HG03439 (cell line): ENCODE data around the gene PAM16.

ENCODE experiments used
- ATAC-seq: cut with Tn5 transposase; IDR thresholded peaks from one replicate; pipeline ENCODE4 v1.9.1; 2021; ENCODE audit warnings: mild to moderate bottlenecking, moderate library complexity; ENCODE audit not compliant: unreplicated experiment

PAM16 gene

DNA sequence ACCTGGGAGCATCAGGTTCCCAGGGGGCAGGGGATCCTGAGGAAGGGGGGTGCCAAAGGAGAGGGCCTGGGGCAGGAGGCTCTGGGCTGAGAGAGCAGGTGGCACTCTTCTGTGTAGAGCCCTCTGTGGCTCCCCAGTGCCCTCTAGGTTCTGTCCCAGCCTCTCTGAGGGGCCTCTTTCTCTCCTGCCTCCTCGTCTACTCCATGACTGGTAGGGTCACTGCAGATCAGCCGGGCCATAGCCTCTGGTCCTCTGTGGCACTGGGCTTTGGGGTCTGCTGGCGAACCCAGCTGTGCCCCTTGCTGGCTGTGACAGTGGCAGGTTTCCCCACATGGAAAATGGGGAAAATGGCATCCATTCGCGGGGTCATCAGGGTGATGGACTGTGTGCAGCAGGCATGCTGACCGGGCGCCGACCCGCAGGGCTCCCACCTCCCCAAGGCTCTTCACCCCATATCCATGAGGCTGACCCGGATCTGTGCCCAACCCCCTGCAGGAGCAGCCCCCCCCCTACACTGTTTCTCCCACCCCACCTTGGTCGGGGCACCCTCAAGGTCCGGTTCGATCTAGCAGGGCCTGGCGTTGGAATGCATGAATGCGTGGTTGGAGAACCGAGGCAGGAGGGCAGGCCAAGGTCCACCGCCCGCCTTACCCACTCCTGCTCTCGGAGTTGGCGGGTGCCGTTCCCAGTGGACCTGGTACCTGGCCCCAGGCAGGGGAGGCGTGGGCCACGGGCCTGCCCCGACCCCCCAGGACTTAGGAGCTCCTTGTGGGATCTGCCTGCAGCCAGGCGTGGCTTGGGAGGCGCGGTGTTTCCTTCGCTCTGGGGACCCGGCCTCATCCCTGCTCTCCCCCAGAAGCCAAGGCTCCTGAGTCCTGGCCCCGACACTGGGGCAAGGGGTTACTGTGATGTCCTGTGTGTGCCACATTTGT is 28.7 kb downstream of the PAM16 start:
- no peak for ATAC-seq

DNA sequence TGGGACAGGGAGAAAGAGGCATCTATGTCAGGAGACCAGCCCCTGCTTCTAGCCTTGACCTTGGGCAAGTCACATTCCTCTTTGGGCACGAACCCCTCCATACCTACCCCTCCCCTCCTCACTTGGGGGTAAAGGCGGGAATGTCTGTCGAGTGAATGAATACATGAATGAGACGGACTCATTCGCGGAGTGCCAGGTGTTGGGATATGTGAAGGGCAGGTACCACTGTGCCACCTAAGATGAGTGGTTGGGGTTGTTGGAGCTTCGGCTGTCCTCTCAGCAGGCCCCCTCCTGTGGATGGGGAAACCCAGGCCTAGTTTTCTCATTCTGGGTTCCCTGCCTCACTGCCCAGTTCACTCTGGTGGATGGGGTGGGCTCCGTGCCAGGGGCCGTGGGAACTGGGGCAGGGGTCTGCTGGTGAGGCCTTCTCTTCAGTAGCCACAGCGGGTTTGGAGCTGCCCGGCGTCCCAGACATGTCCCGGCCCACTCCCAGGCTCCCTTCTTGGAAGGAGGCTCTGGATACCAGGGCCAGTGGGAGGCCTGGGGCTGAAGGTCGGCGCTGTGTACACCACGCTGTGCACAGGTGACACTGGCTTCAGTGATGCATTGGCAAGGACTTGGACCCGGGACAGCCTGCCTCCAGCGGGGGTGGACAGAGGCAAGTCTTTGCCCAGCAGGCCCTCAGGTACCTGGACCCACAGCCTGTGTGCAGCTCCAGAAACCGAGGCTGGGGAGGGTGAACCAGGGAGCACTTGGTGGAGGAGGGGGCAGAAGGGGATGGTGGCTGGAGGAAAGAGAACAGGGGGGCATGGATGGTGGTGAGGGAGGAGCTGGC is 29.6 kb downstream of the PAM16 start:
- ATAC-seq, result no peak

DNA sequence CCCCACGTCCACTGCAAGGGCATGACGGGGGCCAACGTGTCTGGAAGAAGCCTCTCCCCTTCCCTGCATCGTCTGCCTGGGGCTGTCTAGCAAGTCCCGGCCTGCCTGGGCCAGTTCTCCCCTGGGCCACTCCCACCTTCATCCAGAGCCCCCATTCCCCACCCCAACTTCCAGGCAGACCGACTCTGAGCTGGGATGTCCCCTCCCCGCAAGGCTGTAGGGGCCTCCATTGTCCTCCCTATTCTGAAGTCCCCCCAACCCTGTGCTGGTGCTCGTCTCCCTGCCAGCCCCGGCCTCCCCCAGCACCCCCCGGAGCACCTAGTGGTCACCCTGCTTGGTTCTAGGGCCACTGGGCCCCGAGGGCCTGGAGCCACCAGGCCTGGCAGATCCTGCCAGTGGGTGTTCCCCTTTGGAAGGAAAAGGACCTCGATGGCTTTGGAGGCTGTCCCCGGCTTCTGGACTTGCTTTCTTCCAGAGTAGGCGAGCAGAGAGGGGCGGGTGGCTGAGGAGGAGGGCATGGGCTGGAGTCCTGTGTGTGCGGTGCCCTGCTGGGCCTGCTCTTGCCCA is 30.5 kb downstream of the PAM16 start:
- ATAC-seq, result no peak

DNA sequence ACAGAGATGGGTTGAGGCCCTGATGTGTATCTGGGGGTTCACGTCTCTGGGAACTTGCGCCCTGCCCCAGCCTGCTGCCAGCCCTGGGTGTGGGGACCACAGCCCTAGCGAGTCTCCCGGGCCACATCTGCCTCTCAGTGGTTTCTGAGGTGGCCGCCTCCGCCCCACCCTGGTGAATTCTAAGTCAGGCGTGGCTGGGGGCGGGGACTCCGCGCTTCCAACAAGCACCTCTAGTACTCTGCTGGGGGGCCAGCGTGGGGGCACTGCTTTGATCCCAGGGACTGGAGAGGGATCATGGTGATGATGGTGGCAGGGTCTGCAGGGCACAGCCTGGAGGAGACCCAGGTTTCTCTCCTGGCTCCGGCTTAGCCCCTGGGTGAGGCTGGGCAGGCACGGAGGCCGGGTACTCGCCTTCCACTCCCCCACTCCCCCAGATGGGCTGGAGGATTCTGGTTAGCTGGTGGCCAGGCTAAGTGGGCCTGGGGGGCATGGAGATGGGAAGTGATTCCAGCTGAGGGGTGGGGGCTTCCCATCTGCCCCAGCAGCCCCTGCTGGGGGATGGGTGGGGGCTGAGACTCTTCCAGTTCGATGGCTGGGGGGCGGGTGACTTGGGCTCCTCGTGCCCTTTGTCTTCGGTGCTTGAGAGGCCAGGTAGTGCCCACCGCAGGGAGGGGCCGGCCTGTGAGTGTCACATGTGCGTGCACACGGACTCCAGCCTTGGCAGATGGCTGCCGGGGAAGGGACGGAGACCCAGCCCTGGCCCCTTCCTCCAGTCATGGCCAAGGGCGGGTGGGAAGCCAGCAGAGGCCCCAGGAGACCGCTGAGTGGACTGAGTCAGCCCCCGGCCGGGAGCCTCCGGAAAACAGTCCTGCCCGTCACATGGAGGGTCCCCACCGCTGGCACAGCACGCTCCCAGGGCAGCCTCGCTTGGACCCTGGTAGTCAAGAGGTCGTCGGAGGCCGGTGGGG is 31.4 kb downstream of the PAM16 start:
- ATAC-seq, result no peak

DNA sequence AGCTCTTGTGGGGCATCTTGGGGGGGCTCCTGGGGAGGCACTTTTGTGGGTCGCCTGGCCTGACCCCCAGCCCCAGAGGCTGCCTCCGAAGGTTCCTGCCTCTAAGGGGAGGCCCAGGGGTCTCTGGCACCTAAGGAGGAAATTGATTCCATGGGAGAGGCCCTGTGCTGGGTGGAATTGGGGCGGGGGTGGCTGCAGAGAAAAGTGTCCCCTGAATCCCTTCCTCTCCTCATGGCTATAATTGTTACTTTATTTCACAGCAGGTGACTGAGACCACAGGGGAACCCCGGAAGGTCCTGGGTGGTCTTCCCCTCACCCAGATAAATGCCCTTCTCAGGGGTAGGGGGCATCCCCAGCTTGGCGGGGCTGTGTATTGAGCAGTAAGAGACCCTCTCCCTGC is 32.2 kb downstream of the PAM16 start:
- no peak for ATAC-seq

DNA sequence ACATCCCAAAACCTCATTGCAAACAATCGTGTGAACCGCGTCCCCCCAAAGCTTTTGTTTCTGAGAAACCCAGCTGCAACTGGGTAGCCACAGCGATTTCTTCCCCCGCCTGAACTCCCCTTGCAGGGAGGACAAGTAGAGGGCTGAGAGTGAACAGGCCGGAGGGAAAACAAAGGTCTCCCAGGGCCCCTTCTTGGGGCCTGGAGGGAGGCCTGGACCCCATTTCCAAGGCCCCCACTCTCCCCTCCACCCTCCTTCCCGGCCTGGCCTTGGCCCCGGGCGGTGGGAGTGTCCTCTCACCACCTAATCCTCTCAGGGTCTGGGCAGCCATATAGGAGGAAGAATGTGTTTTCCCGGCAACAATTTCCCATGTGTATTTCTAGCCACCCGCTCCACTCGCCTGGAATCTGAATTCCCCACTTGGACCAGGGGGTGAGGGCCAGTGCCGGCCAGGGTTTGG is 32.6 kb downstream of the PAM16 start:
- no peak for ATAC-seq

DNA sequence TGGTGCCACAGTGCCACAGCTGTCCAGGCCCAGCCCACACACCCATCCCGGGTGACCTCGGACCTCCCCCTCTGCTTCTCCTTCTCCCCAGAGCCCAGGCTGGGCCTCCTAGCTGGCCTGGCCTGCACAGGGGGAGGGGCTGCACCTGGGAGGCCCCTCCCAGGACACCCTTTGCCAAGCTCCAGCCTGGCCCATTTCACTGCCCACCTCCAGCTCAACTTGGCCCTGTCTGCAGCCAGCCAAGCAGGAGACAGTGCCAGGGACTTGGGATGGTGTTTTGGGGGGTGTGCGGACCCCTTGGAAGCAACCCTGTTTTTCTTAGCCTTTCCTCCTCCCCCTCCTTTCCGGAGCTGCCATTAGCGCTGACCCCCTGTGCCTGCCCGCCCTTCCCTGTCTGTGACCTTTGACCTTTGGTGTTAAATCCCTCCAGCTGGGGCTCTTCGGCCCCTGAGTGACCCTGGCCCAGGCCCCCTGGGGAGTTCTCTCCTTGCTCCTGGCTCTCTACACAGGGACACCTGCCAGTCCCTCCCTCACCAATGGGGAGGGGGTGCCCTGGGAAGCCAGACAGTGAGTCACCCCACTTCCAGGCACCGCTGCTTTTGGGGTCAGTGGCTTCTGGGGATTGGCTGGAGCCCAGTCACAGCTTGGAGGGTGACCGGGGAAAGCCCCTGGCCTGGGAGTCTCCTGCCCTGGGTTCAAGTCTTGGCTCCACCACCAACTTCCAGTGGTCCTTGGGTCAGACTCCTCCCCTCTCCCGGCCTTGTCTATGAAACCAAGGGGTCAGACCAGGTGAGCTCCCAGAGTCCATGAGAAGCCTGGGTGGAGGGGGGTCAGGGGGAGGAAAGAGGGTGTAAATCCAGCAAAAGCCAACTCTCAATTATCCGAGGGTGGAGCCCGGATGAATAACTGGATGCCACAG is 33.3 kb downstream of the PAM16 start:
- ATAC-seq, result no peak

DNA sequence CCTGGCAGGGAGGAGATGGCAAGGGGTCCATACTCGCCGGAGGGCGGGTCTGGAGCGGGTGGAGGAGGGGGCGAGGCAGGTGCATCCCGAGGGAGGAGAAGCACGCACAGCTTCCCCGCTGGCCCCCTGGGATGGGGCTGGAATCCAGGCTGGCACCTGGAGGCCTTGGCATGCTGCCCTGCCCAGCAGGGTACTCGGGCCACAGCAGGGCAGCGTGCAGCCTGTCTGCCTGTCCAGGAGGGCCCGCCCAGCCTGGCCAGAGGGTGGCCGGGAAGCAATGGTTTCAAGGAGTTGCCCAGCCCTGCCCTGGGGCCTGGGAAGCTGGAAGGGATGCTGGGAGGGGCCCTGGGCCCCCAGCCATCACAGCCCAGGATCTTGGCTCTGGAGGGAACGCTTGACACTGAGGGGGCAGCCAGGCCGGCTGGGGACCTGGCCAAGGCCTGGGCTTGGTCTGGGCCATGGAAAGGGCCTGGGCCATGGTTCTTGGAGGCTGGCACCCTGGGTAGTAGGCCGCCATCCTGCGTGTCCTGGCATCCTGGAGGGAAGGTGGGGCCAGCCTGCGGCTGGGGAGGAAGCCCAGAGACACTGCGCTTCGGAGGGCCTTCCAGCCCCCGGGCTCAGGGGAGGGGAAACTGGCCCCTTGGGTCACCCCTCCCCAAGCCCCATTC is 34.1 kb downstream of the PAM16 start:
- no peak for ATAC-seq

DNA sequence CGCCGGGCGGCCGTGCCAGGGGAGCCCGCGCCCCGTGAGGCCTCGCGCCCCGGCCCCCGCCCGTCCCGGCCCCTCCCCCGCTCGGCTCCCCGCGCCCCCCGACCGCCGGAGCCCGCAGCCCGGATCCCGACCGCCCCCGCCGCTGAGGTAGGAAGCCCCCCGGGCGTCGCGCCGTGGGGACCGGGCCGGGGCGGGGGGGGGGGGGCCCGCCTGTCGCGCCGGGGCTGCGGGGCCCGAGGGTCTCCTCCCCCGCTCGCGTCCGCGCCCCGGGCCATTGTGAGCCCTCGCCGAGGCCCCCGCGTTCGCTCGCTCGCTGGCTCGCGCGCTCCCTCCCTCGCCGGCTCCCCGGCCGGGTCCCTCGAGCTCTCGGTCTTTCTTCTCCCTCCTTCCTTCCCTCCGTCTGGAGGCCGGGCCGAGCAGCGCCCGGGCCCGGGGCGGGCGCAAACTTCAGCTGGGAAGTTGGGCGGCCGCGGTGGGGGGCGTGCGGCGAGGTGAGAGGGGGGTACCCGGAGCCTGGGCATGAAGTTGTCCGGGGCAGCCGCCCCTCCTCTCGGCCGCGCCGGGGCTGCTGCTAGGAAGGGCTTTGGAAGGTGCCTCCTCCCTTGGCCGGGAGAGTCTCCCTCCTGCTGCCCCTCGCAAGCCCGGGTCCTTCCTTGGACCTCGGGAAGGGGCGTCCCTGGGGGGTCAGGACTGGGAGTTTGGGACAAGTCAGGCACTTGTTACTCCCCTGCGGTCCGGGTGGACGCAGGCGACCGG is 34.8 kb downstream of the PAM16 start:
- ATAC-seq, result no peak

DNA sequence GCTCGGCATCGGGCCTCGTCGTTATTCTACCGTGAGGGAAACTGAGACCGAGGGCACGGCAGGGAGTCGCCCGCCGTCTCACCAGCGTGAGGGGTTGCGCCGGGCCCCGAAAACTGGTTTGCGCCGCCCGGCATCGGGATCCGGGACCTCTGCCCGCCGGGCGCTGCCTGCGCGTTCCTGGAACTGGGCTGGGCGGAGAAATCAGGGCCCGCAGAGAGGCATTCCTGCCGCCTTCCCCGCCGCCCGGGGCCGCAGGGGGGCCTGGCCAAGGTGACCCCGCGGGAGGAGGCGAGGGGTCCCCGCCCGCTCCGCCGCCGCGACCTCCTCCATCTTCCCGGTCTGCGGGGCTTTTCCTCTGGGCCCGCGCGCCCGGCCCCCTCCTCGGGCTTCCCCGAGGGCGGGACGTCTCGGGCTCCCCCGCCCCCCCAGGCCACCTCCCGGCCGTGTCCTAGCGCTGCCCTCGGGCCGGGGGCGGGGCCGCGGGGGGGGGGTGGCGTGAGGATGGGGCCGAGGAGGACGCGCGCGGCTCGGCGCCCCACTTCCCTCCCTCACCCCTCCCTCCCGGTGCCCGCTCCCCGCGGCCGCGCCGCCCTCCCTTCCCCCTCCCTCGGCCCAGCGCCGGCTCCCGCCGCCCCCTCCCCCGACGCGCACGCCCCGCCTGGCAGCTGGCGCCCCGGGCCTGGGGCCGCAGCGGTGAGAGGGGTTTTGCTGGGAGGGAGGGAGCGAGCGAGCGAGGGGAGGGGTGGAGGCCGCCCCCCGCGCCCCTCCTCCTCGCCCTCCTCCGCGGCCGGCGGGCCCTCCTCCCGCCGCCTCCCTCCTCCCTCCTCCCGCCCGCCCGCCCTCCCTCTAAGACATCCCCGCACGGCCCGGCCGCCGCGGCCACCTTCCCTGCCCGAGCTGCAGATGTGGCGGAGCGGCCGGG is 35.7 kb downstream of the PAM16 start, which contains the start of gene GLIS2:
GLIS2 (plus strand) TSS at position 882 of the 922 bp plus-strand sequence. CDS start 16,214 bp downstream, outside the sequence.
- ATAC-seq, result no peak

DNA sequence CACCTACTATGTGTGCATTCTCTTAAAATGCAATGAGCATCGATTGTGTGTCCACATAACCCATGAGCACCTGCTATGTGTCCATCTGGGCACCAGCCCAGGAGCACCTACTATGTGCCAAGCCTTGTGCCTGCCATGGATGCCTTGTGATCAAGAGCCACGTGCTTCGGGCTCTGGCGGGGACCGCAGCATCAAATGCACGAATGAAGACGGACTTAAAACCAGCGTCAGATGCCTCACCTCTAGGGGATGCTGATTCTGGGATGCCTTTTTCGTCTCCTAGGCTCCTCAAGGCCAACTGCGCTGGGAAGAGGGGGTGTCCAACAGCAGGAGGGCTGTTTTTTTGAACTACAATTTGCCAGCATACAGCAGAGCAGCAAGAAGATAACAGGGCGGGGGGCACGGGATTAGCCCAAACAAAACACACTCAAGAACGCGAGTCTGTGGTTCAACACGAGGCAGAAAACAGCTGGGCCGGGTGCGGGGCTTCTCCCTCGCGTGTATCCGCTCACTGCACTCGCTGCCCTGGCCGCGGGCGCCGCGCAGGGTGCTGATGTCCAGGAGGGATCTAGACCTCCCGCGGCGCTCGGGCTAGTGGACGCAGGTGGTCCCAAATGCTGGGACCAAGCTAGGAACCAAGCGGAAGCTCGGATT is 36.5 kb downstream of the PAM16 start:
- ATAC-seq, result no peak

DNA sequence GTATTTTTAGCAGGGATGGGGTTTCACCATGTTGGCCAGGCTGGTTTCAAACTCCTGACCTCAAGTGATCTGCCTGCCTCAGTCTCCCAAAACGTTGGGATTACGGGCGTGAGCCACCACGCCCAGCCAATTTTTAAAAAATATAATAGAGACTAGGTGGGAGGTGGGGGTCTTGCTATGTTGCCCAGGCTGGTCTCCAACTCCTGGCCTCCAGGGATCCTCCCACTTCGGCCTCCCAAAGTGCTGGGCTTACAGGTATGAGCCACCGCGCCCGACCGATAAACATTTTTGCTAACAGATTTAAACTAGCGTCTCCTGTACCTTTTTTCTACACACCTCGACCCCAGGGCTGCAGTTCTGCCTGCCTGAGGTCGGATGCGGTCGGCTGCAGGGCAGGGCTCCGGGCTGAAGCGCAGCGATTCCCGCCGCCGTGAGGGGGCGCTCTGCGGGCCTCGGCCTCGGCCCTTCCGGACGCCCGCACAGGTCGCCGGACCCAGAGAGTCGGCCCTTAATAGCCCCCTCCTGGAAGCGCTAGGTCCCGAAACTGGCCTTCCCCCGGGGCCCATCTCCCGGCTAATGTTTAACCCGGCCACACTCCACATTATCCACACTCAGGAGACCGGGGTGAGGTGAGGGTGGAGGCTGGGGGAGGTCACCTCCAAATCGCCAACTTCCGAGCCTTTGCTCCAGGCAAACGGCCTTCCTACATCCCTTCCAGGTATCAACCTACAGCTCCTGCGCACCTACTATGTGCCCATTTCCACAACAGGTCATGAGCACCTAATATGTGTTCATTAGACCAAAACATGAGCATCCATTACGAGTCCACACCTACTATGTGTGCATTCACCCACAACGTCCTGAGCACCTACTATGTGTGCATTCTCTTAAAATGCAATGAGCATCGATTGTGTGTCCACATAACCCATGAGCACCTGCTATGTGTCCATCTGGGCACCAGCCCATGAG is 37.3 kb downstream of the PAM16 start:
- no peak for ATAC-seq

DNA sequence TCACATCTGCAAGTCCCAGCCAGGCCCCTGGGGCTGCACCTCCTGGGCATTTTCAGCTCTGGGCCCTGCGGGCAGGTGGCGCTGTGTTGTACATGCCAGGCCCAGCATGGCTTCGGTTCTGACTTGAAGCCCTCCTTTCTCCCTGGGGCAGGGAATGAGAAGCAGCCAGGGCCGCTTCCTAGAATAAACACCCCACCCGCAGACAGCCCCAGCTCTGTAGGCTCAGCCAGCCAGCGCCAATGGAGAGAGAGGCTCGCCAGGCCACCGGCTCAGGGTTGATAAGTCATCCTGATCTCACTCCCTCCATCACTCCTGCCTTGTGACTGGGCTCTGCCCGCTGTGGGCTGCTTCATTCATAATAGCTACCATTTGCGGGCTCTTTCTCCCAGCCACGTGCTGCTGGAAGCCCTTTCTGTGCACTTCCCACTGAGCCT is 41.3 kb downstream of the PAM16 start:
- ATAC-seq, result no peak

DNA sequence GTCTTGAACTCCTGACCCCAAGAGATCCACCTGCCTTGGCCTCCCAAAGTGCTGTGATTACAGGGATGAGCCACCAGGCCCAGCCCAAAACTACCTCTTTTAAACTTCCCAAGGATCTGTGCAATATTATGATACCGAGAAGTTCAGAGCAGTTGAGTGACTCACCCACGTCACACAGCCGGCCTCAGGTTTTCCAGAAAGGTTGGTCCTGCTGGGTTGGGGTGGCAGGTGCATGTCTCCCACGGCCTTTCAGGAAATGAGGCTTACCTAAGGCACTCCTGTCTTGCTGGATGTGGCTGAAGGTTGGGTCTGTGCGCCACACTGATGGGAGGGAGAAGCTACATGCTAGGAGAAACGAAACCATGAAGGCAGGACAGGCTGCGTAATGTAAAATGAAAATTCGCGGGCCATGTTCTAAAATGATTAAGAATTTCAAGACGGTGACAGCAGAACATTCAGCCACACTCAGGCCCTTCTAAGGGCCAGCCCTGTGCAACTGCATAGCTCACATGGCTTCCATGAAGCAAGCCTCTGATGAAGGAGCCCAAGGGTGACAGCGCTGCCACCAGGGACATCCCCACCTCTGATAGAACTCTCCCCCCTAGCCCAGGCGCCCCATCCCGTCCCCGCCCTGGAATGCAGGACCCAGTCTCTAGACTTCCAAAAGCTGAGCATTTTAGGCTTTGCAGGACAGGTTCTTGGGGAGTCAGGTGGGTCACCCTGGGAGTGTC is 41.9 kb downstream of the PAM16 start:
- no peak for ATAC-seq
